GM11168 (cell line): ENCODE measurements around the gene ELL3.
"Not testable (repeated sequence)": the region's sequence is repeated elsewhere in the genome, so short reads cannot be mapped to it uniquely, and the experiment has no call there.

ENCODE experiments used
- in situ Hi-C: fragments of 300-500 bp; cut with MboI; formaldehyde crosslinking; loops from one replicate; pipeline ENCODE4 v1.12.0; 2022; ENCODE audit warnings: low sequenced_read_pairs; ENCODE audit not compliant: unreplicated experiment

The ELL3 gene

GRCh38 chr15:43776718-43777266 lies at the start of gene ELL3:
TSS of gene ELL3 (minus strand) at chr15:43776966. CDS start at chr15:43776901, 65 bp downstream.
- in situ Hi-C loops, result no loop called here

GRCh38 chr15:43826029-43826507 lies 49.3 kb upstream of the ELL3 start:
- in situ Hi-C loops, result no loop called here

GRCh38 chr15:43825305-43825704 lies 48.5 kb upstream of the ELL3 start:
- in situ Hi-C loops, result not testable (repeated sequence)

- in situ Hi-C loops, result no loop called here
Measured at GRCh38 chr15:43824302-43825246, 47.8 kb upstream of the ELL3 start, which contains the start of gene MFAP1. TSS of gene MFAP1 (minus strand) at chr15:43824690. CDS start at chr15:43824569, 121 bp downstream.

GRCh38 chr15:43821505-43821904 lies 44.7 kb upstream of the ELL3 start:
- in situ Hi-C loops, result no loop called here

GRCh38 chr15:43815064-43815463 lies 38.3 kb upstream of the ELL3 start:
- in situ Hi-C loops, result not testable (repeated sequence)

GRCh38 chr15:43808960-43809678 lies 32.4 kb upstream of the ELL3 start:
- in situ Hi-C loops, result no loop called here

- in situ Hi-C loops, result no loop called here
Measured at GRCh38 chr15:43808435-43808950, 31.7 kb upstream of the ELL3 start.

GRCh38 chr15:43802676-43803075 lies 25.9 kb upstream of the ELL3 start:
- in situ Hi-C loops, result not testable (repeated sequence)

- in situ Hi-C loops, result no loop called here
Measured at GRCh38 chr15:43800286-43801141, 23.7 kb upstream of the ELL3 start, which contains the start of gene HYPK. TSS of gene HYPK (plus strand) at chr15:43800599. CDS start at chr15:43800623, 24 bp downstream.

GRCh38 chr15:43799945-43800285 lies 23.1 kb upstream of the ELL3 start, which contains the start of gene SERINC4:
TSS of gene SERINC4 (minus strand) at chr15:43800220. CDS start at chr15:43799986, 234 bp downstream.
- in situ Hi-C loops, result no loop called here

- in situ Hi-C loops, result no loop called here
Measured at GRCh38 chr15:43799209-43799944, 22.6 kb upstream of the ELL3 start.

GRCh38 chr15:43796566-43796965 lies 19.8 kb upstream of the ELL3 start:
- in situ Hi-C loops, result no loop called here

- in situ Hi-C loops, result no loop called here
Measured at GRCh38 chr15:43795997-43796396, 19.2 kb upstream of the ELL3 start.

GRCh38 chr15:43795197-43795596 lies 18.4 kb upstream of the ELL3 start:
- in situ Hi-C loops, result no loop called here

GRCh38 chr15:43794269-43795037 lies 17.7 kb upstream of the ELL3 start:
- in situ Hi-C loops, result no loop called here

- in situ Hi-C loops, result no loop called here
Measured at GRCh38 chr15:43793647-43794046, 16.9 kb upstream of the ELL3 start.
